HCT116 (cell line): ENCODE results near the gene ADGRG7.

Source experiments
- CTCF ChIP-seq, 3 experiments: fragments of 200-600 bp in 1 of 3; sonication (generic) in 1 of 3; IDR thresholded peaks in 2 of 3; conservative IDR thresholded peaks in 1 of 3; 2 replicates each; pipeline ENCODE4 v1.5.1; 2012 to 2017; ENCODE audit warnings: low read depth in 2 of 3, low read length in 2 of 3, antibody characterized with exemption in 1 of 3, borderline replicate concordance in 1 of 3, control low read depth in 1 of 3, mild to moderate bottlenecking in 1 of 3, mixed read lengths in 1 of 3, mixed run types in 1 of 3, moderate library complexity in 1 of 3; ENCODE audit not compliant: insufficient read depth in 1 of 3
- EZH2 ChIP-seq: fragments of 200-600 bp; sonication (generic); IDR thresholded peaks from 2 replicates; pipeline ENCODE4 v1.6.1; 2017; ENCODE audit warnings: antibody characterized with exemption, mixed run types
- FOSL1 ChIP-seq: IDR thresholded peaks from 2 replicates; pipeline ENCODE4 v1.6.1; 2012; ENCODE audit warnings: low read depth
- POLR2A ChIP-seq: IDR thresholded peaks from 2 replicates; pipeline ENCODE4 v1.7.0; 2011; ENCODE audit warnings: borderline replicate concordance; ENCODE audit not compliant: insufficient read depth, insufficient read length; ENCODE audit errors: extremely low read depth
- POLR2AphosphoS5 ChIP-seq: IDR thresholded peaks from 2 replicates; pipeline ENCODE4 v1.6.1; 2011; ENCODE audit warnings: mild to moderate bottlenecking, low read depth, low read length, moderate library complexity

- TF ChIP-seq POLR2AphosphoS5 = no peak
- no peak for TF ChIP-seq CTCF (IDR thresholded peaks at IDR 0.05 in 2 of 3, conservative IDR thresholded peaks at IDR 0.05 in 1 of 3; ENCODE audit: borderline replicate concordance in 1 of 3, insufficient read depth in 1 of 3, low read depth in 2 of 3, low read length in 2 of 3)
- no peak for TF ChIP-seq FOSL1
- no peak for TF ChIP-seq POLR2A
- no peak for TF ChIP-seq EZH2
Measured at GRCh38 chr3:100682056-100682853, 72.9 kb downstream of the ADGRG7 start.
